Esophagus squamous epithelium (tissue), 5 donors: ENCODE measurements around the gene PRKAB2. TPM values are rescaled to one million over a fixed set of nuclear protein-coding genes. Genes with fewer than 3 reads are reported as not detected.
"Not testable (repeated sequence)": the region's sequence is repeated elsewhere in the genome, so short reads cannot be mapped to it uniquely, and the experiment has no call there.

ENCODE experiments used
- DNase-seq: peaks from one replicate; lab custom pipeline; 2025; lab: John Stamatoyannopoulos, UW
- H3K27ac ChIP-seq, 4 donors: fragments of 200-600 bp; sonication (generic); one replicate each; pipeline ENCODE4 v1.5.1; 2016 to 2019; ENCODE audit warnings: mild to moderate bottlenecking in 1 of 4
- H3K27me3 ChIP-seq, 4 donors: fragments of 200-600 bp; sonication (generic); 1 replicate in 3 of 4; 2 replicates in 1 of 4; pipeline versions ENCODE4 v1.5.1 to v1.6.0; 2017 to 2021; ENCODE audit warnings: antibody characterized with exemption in 1 of 4
- H3K36me3 ChIP-seq, 3 donors: fragments of 200-600 bp; sonication (generic); one replicate each; pipeline ENCODE4 v1.5.1; 2016 to 2019
- H3K4me1 ChIP-seq, 3 donors: fragments of 200-600 bp; sonication (generic); one replicate each; pipeline ENCODE4 v1.5.1; 2017 to 2019
- H3K4me3 ChIP-seq, 4 donors: fragments of 200-600 bp; sonication (generic); 1 replicate in 3 of 4; 2 replicates in 1 of 4; pipeline ENCODE4 v1.5.1; 2016 to 2019; ENCODE audit warnings: mild to moderate bottlenecking in 2 of 4, moderate library complexity in 1 of 4
- H3K9me3 ChIP-seq, 3 donors: fragments of 200-600 bp; sonication (generic); one replicate each; pipeline ENCODE4 v1.5.1; 2016 to 2019
- CTCF ChIP-seq, 6 experiments: fragments of 450-650 bp in 4 of 6; fragments of 200-600 bp in 2 of 6; sonication (generic) in 2 of 6; IDR thresholded peaks; one replicate each; pipeline ENCODE4 v1.5.1; 2016 to 2019; ENCODE audit warnings: antibody characterized with exemption in 6 of 6, mild to moderate bottlenecking in 4 of 6, moderate library complexity in 4 of 6
- POLR2A ChIP-seq, 4 donors: fragments of 450-650 bp; IDR thresholded peaks; one replicate each; pipeline ENCODE4 v1.6.1; 2017; ENCODE audit warnings: antibody characterized with exemption in 4 of 4, mild to moderate bottlenecking in 4 of 4, moderate library complexity in 3 of 4
- WGBS, 2 donors: methylation state at CpG; one replicate each; pipeline ENCODE4 v1.1.5; 2018; 5-methylcytosine and 5-hydroxymethylcytosine counted together
- intact Hi-C: fragments of 100-400 bp; cut with DNase I; formaldehyde crosslinking; loops from one replicate; pipeline ENCODE4 v1.15.0; 2022
- total RNA-seq, 4 donors: library from RNA; depleted of rRNA; stranded (reverse); fragments of >200 nt; gene quantifications; one replicate each; pipeline ENCODE4 v1.1.0, GENCODE V29; 2016
- donor health status: DM: yes; HTN: yes; CAD: no.

PRKAB2 gene
- total RNA-seq, 4 donors from 2014 or later: 2.4 to 14.7 (median 8.1) TPM

- intact Hi-C loops: no loop called here
- WGBS, 2 donors: 85 to 87% methylated on average over 1 of the region's 1 CpG
- no peaks in the 10 kb centered on the region for H3K9me3 ChIP-seq
- H3K4me3 ChIP-seq: no peak overlapping the region
- no peaks in the 10 kb centered on the region for H3K4me1 ChIP-seq
- TF ChIP-seq CTCF (IDR thresholded peaks at IDR 0.05) (no peak), POLR2A (IDR thresholded peaks at IDR 0.05) (no peak)
- no peak overlapping the region for H3K27ac ChIP-seq
- DNase-seq: no peak
- H3K36me3 ChIP-seq: no peaks in the 10 kb centered on the region
- H3K27me3 ChIP-seq: peaks cover 0 to 30% (median 0%) of the 10 kb centered on the region in 4 donors
Measured at GRCh38 chr1:147110434-147110833, 61.8 kb downstream of the PRKAB2 start.

GRCh38 chr1:147109762-147110161 is 62.5 kb downstream of the PRKAB2 start:
- intact Hi-C loops: no loop called here
- DNase-seq: no peak
- H3K27me3 ChIP-seq: peaks cover 0 to 33% (median 0%) of the 10 kb centered on the region in 4 donors

GRCh38 chr1:147109041-147109440 is 63.2 kb downstream of the PRKAB2 start:
- H3K9me3 ChIP-seq: no peaks in the 10 kb centered on the region
- WGBS, 2 donors: 17 to 89% methylated on average over 1 of the region's 1 CpG
- H3K4me1 ChIP-seq: no peaks in the 10 kb centered on the region
- intact Hi-C loops: no loop called here
- no peaks in the 10 kb centered on the region for H3K36me3 ChIP-seq
- H3K27me3 ChIP-seq: peaks cover 0 to 33% (median 0%) of the 10 kb centered on the region in 4 donors
- TF ChIP-seq CTCF (IDR thresholded peaks at IDR 0.05) (no peak), POLR2A (IDR thresholded peaks at IDR 0.05) (no peak)
- DNase-seq: no peak
- H3K27ac ChIP-seq: no peak overlapping the region
- H3K4me3 ChIP-seq: no peak overlapping the region

More at GRCh38 chr1:147109762-147110161, 62.5 kb downstream of the PRKAB2 start:
- Histone ChIP-seq H3K36me3 (no peaks in the 10 kb centered on the region), H3K4me3 (no peak overlapping the region), H3K27ac (no peak overlapping the region), H3K9me3 (no peaks in the 10 kb centered on the region), H3K4me1 (no peaks in the 10 kb centered on the region)
- no peak for TF ChIP-seq CTCF (IDR thresholded peaks at IDR 0.05)
- 37 to 48% methylated on average over 4 of the region's 4 CpGs for WGBS, 2 donors

GRCh38 chr1:147106407-147106881 is 65.8 kb downstream of the PRKAB2 start:
- H3K27ac ChIP-seq, DNase-seq, H3K36me3 ChIP-seq, H3K4me3 ChIP-seq, H3K9me3 ChIP-seq, H3K4me1 ChIP-seq, intact Hi-C loops: not testable (repeated sequence)
- H3K27me3 ChIP-seq: peaks cover 0 to 39% (median 0%) of the 10 kb centered on the region in 4 donors
- 56 to 66% methylated on average over 8 to 9 of the region's 9 CpGs for WGBS, 2 donors

GRCh38 chr1:147105909-147106308 is 66.4 kb downstream of the PRKAB2 start:
- Histone ChIP-seq H3K4me3 (no peak overlapping the region), H3K27me3 (peaks cover 0 to 45% (median 0%) of the 10 kb centered on the region in 4 donors), H3K9me3 (no peaks in the 10 kb centered on the region), H3K36me3 (no peaks in the 10 kb centered on the region), H3K27ac (no peak overlapping the region), H3K4me1 (no peaks in the 10 kb centered on the region)
- no peak for DNase-seq
- TF ChIP-seq POLR2A (IDR thresholded peaks at IDR 0.05) (no peak), CTCF (IDR thresholded peaks at IDR 0.05) (no peak)
- intact Hi-C loops: no loop called here
- WGBS, 2 donors: 69 to 83% methylated on average over 7 to 8 of the region's 8 CpGs

Other genes starting within 250 kb of the PRKAB2 start
- gene NBPF12, start 234.1 kb downstream of the PRKAB2 start, total RNA-seq: 10 to 100 TPM in 1 of 4 donors, 1 to 10 TPM in 3; 4.6 to 12.2 (median 6.0) TPM
- gene FMO5, start 52.9 kb upstream of the PRKAB2 start, total RNA-seq: 1 to 10 TPM in 2 of 4 donors, under 1 TPM in 2; 0.38 to 2.3 (median 0.77) TPM
- 10 to 100 TPM in 3 of 4 donors, 1 to 10 TPM in 1; 6.7 to 24.2 (median 18.4) TPM for gene CHD1L, start 70.2 kb upstream of the PRKAB2 start, total RNA-seq